Measurements from ENCODE around the gene SUPT3H. TPM values are rescaled to one million over a fixed set of nuclear protein-coding genes. Genes with fewer than 3 reads are reported as not detected.

The SUPT3H gene
- total RNA-seq, 1 donor from 2014 or later = 4.9 TPM

DNA sequence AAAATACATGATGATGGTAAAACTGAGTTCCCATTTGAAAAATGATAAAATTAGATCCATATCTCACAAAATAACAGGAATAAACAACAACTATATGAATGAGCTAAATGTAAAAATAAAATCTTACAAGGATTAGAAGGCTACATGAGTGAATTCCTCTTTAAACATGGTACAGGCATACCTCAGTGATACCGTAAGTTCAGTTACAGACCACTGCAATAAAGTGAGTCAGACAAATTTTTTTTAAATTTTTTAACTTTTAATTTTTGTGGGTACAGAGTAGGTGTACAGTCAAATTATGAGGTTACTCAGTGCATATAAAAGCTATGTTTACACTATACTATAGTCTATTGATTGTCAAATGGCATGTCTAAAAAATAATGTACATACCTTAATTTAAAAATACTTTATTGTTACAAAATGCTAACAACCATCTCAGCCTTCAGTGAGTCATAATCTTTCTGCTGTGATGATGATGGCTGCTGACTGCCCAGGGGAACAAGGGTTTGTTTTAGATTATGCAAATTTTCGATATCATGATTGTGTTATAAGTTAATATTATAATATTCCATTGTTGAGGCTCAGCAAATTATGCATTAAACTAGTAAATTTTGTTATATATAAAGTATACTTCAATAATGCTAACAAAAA is 272.4 kb downstream of the SUPT3H start:
- Histone ChIP-seq H3K36me3 (no peaks in the 10 kb centered on the region), H3K4me3 (no peak overlapping the region), H3K4me1 (no peaks in the 10 kb centered on the region), H3K27me3 (no peaks in the 10 kb centered on the region), H3K27ac (no peak overlapping the region), H3K9me3 (no peaks in the 10 kb centered on the region)
- intact Hi-C loops (cut with DNase I) = no loop called here
- no peak for DNase-seq
- TF ChIP-seq, protein P1, sequence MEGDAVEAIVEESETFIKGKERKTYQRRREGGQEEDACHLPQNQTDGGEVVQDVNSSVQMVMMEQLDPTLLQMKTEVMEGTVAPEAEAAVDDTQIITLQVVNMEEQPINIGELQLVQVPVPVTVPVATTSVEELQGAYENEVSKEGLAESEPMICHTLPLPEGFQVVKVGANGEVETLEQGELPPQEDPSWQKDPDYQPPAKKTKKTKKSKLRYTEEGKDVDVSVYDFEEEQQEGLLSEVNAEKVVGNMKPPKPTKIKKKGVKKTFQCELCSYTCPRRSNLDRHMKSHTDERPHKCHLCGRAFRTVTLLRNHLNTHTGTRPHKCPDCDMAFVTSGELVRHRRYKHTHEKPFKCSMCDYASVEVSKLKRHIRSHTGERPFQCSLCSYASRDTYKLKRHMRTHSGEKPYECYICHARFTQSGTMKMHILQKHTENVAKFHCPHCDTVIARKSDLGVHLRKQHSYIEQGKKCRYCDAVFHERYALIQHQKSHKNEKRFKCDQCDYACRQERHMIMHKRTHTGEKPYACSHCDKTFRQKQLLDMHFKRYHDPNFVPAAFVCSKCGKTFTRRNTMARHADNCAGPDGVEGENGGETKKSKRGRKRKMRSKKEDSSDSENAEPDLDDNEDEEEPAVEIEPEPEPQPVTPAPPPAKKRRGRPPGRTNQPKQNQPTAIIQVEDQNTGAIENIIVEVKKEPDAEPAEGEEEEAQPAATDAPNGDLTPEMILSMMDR (IDR thresholded peaks at IDR 0.05) = no peak
- ATAC-seq = no peak

DNA sequence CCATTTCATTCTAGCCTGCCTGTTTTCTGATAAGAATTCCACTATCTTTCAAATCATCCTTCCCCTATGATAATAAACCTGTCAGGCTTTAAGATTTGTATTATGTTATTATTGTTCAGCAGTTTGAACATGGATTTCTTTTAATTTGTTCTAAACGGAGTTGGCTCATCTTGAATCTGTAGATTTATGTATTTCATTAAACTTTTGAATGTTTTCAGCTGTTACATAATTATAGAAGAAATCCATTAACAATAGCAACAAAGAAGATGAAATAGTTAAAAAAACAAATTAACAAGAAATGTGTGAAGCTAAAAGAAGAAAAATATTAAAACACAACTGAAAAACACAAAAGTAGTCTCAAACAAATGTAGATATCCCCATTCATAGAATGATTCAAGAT is 273.3 kb downstream of the SUPT3H start:
- H3K27me3 ChIP-seq = no peaks in the 10 kb centered on the region
- no peaks in the 10 kb centered on the region for H3K36me3 ChIP-seq
- DNase-seq (no peak), ATAC-seq (no peak)
- no peak overlapping the region for H3K4me3 ChIP-seq
- TF ChIP-seq, protein P1 (IDR thresholded peaks at IDR 0.05) = no peak
- no peaks in the 10 kb centered on the region for H3K4me1 ChIP-seq
- no peaks in the 10 kb centered on the region for H3K9me3 ChIP-seq
- intact Hi-C loops (cut with DNase I) = no loop called here
- H3K27ac ChIP-seq = no peak overlapping the region

DNA sequence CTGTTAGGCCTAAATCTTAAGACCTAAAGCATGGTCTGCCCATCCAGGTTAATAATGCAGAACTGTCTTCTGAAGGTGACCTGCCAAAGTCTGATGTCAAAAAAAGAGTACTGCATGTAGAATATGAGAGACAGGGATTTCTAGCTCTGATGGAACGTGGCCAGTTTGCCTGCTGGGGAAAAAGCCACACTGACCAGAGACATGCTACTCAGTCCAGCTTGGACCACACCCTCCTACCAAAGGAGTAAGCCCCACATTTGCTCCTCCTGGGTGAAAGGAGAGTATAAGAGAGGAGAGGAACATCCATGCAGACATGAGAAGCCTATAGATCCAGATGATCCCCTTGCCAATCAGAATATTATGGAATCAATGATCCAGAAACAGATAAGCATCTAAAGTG is 279.5 kb downstream of the SUPT3H start:
- H3K27me3 ChIP-seq = no peaks in the 10 kb centered on the region
- H3K9me3 ChIP-seq = no peaks in the 10 kb centered on the region
- no peak overlapping the region for H3K27ac ChIP-seq
- H3K4me1 ChIP-seq = no peaks in the 10 kb centered on the region
- no peak overlapping the region for H3K4me3 ChIP-seq
- no peaks in the 10 kb centered on the region for H3K36me3 ChIP-seq
- TF ChIP-seq, protein P1 (IDR thresholded peaks at IDR 0.05) = no peak
- DNase-seq = no peak
- intact Hi-C loops (cut with DNase I) = no loop called here
- ATAC-seq = no peak

DNA sequence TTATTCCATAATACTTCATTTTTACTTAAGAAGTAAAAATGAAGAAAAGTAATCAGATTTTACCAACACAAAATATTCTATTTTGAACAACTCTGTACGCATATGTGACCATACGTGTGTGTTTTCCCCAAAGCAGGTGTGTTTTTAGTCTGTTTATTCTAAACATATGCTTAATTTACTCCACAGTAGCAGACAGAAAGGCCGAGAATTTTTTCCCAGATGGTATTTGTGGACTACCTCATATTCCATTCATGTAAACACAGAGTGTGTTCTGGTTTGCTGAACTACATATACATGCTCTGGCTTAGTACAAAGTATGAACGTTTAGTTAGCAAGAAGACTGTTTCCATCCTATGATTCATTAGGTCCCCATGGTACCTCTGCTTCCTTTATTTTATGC is 282.9 kb downstream of the SUPT3H start:
- H3K27ac ChIP-seq = no peak overlapping the region
- H3K27me3 ChIP-seq = no peaks in the 10 kb centered on the region
- no peak for ATAC-seq
- intact Hi-C loops (cut with DNase I) = no loop called here
- no peak for DNase-seq
- no peak overlapping the region for H3K4me3 ChIP-seq
- no peaks in the 10 kb centered on the region for H3K9me3 ChIP-seq
- H3K4me1 ChIP-seq = no peaks in the 10 kb centered on the region
- TF ChIP-seq, protein P1 (IDR thresholded peaks at IDR 0.05) = no peak
- H3K36me3 ChIP-seq = no peaks in the 10 kb centered on the region

DNA sequence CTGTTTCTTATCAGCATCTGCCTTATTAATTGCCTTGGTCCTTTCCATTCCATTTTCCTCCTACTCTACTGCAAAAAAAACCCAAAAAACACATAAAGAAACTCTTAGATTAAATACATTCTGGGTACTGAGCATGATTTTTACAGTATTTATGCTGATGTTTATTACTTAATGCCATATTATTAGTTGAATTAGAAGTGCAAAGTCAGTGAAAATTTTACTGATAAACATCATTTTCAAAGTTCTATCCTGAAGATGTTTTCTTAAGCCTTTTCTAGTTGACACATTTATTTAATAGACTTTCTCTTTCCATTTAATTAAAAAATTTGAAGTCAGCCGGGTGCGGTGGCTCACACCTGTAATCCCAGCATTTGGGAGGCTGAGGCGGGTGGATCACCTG is 285.6 kb downstream of the SUPT3H start:
- Histone ChIP-seq H3K4me1 (no peaks in the 10 kb centered on the region), H3K4me3 (no peak overlapping the region), H3K36me3 (no peaks in the 10 kb centered on the region), H3K9me3 (no peaks in the 10 kb centered on the region), H3K27me3 (no peaks in the 10 kb centered on the region), H3K27ac (no peak overlapping the region)
- DNase-seq = no peak
- TF ChIP-seq, protein P1 (IDR thresholded peaks at IDR 0.05) = no peak
- intact Hi-C loops (cut with DNase I) = no loop called here
- ATAC-seq = no peak
